ENCODE results near the gene LMTK3.

The LMTK3 gene

GRCh38 chr19:48509467-48510194, 2.0 kb downstream of the LMTK3 start:
- Histone ChIP-seq H3K4me3 (replicated peaks; ENCODE audit: insufficient read depth, low read length) (no peak overlapping the region), H3K27me3 (ENCODE audit: insufficient read depth, poor library complexity, severe bottlenecking) (peaks cover 25% of the 10 kb centered on the region), H3K27ac (replicated peaks) (no peak overlapping the region)
- no peak for DNase-seq (ENCODE audit: low read depth in 1 of 2, low spot score in 1 of 2)
- TF ChIP-seq POLR2AphosphoS5 (IDR thresholded peaks at IDR 0.05; ENCODE audit: low read depth) (no peak), CTCF (IDR thresholded peaks at IDR 0.05; ENCODE audit: insufficient read depth, low read length) (no peak), REST (IDR thresholded peaks at IDR 0.05; ENCODE audit: insufficient replicate concordance, low read depth) (no peak), SPI1 (IDR thresholded peaks at IDR 0.05; ENCODE audit: borderline replicate concordance, low read depth) (no peak), GABPA (IDR thresholded peaks at IDR 0.05; ENCODE audit: low read depth) (no peak)

GRCh38 chr19:48508729-48509411, 2.8 kb downstream of the LMTK3 start:
- peaks cover 25% of the 10 kb centered on the region for H3K27me3 ChIP-seq (ENCODE audit: insufficient read depth, poor library complexity, severe bottlenecking)
- DNase-seq (ENCODE audit: low read depth in 1 of 2, low spot score in 1 of 2), result no peak
- TF ChIP-seq GABPA (IDR thresholded peaks at IDR 0.05; ENCODE audit: low read depth) (no peak), SPI1 (IDR thresholded peaks at IDR 0.05; ENCODE audit: borderline replicate concordance, low read depth) (no peak), REST (IDR thresholded peaks at IDR 0.05; ENCODE audit: insufficient replicate concordance, low read depth) (no peak), CTCF (IDR thresholded peaks at IDR 0.05; ENCODE audit: insufficient read depth, low read length) (no peak), POLR2AphosphoS5 (IDR thresholded peaks at IDR 0.05; ENCODE audit: low read depth) (no peak)
- H3K4me3 ChIP-seq (replicated peaks; ENCODE audit: insufficient read depth, low read length), result no peak overlapping the region
- H3K27ac ChIP-seq (replicated peaks), result no peak overlapping the region

GRCh38 chr19:48507911-48508439, 3.7 kb downstream of the LMTK3 start:
- Histone ChIP-seq H3K27ac (replicated peaks) (no peak overlapping the region), H3K4me3 (replicated peaks; ENCODE audit: insufficient read depth, low read length) (no peak overlapping the region), H3K27me3 (ENCODE audit: insufficient read depth, poor library complexity, severe bottlenecking) (peaks cover 20% of the 10 kb centered on the region)
- no peak for TF ChIP-seq GABPA (IDR thresholded peaks at IDR 0.05; ENCODE audit: low read depth)
- TF ChIP-seq POLR2AphosphoS5 (IDR thresholded peaks at IDR 0.05; ENCODE audit: low read depth), result no peak
- TF ChIP-seq SPI1 (IDR thresholded peaks at IDR 0.05; ENCODE audit: borderline replicate concordance, low read depth), result no peak
- no peak for TF ChIP-seq CTCF (IDR thresholded peaks at IDR 0.05; ENCODE audit: insufficient read depth, low read length)
- TF ChIP-seq REST (IDR thresholded peaks at IDR 0.05; ENCODE audit: insufficient replicate concordance, low read depth), result no peak
- DNase-seq (ENCODE audit: low read depth in 1 of 2, low spot score in 1 of 2), result no peak
